Ammon's horn (tissue), 1 donor: Measurements from ENCODE around the gene DYNC1H1.
A peak's percentile ranks its signal among the peaks of the same experiment; 100 is the strongest.

ENCODE experiments used
- DNase-seq: peaks from one replicate; pipeline ENCODE4 v3.0.0-alpha.2; 2016; ENCODE audit warnings: low spot score

DYNC1H1 gene

GRCh38 chr14:101997429-101998336 is 33.3 kb downstream of the DYNC1H1 start:
- no peak for DNase-seq

GRCh38 chr14:102000902-102001301 is 36.5 kb downstream of the DYNC1H1 start:
- no peak for DNase-seq

- no peak for DNase-seq
These were observed 41.0 kb downstream of the DYNC1H1 start for GRCh38 chr14:102005336-102005735.

- DNase-seq = no peak
These were observed 43.6 kb downstream of the DYNC1H1 start for GRCh38 chr14:102007916-102008418.

GRCh38 chr14:102008891-102009290 is 44.5 kb downstream of the DYNC1H1 start:
- DNase-seq = no peak

- no peak for DNase-seq
These were observed 47.3 kb downstream of the DYNC1H1 start for GRCh38 chr14:102011631-102012030.

GRCh38 chr14:102012336-102012735 is 48.0 kb downstream of the DYNC1H1 start:
- no peak for DNase-seq

- DNase-seq = no peak
These were observed 49.4 kb downstream of the DYNC1H1 start for GRCh38 chr14:102013669-102014200.

- DNase-seq = no peak
These were observed 50.8 kb downstream of the DYNC1H1 start for GRCh38 chr14:102015045-102015685.

- DNase-seq = no peak
These were observed 51.4 kb downstream of the DYNC1H1 start for GRCh38 chr14:102015771-102016170.

GRCh38 chr14:102016420-102017090 is 52.2 kb downstream of the DYNC1H1 start:
- no peak for DNase-seq

GRCh38 chr14:102018251-102018650 is 53.9 kb downstream of the DYNC1H1 start:
- DNase-seq = no peak

- peak; percentile 68 for DNase-seq
These were observed 54.7 kb downstream of the DYNC1H1 start for GRCh38 chr14:102019006-102019540.

- DNase-seq = no peak
These were observed 55.9 kb downstream of the DYNC1H1 start for GRCh38 chr14:102020058-102020971.

- no peak for DNase-seq
These were observed 62.6 kb downstream of the DYNC1H1 start for GRCh38 chr14:102026934-102027333.

GRCh38 chr14:102027951-102028350 is 63.6 kb downstream of the DYNC1H1 start:
- no peak for DNase-seq

- no peak for DNase-seq
These were observed 64.4 kb downstream of the DYNC1H1 start for GRCh38 chr14:102028733-102029132.

GRCh38 chr14:102029956-102030355 is 65.6 kb downstream of the DYNC1H1 start:
- DNase-seq = no peak

- DNase-seq = no peak
These were observed 68.9 kb downstream of the DYNC1H1 start for GRCh38 chr14:102033241-102033640.

GRCh38 chr14:102034301-102034700 is 69.9 kb downstream of the DYNC1H1 start:
- no peak for DNase-seq

- no peak for DNase-seq
These were observed 71.5 kb downstream of the DYNC1H1 start for GRCh38 chr14:102035914-102036313.
